ENCODE data around the gene AKAP8. TPM values are rescaled to one million over a fixed set of nuclear protein-coding genes. Genes with fewer than 3 reads are reported as not detected.

AKAP8 gene
- total RNA-seq, 4 donors from 2014 or later = 17.4 to 32.4 (median 21.7) TPM

DNA sequence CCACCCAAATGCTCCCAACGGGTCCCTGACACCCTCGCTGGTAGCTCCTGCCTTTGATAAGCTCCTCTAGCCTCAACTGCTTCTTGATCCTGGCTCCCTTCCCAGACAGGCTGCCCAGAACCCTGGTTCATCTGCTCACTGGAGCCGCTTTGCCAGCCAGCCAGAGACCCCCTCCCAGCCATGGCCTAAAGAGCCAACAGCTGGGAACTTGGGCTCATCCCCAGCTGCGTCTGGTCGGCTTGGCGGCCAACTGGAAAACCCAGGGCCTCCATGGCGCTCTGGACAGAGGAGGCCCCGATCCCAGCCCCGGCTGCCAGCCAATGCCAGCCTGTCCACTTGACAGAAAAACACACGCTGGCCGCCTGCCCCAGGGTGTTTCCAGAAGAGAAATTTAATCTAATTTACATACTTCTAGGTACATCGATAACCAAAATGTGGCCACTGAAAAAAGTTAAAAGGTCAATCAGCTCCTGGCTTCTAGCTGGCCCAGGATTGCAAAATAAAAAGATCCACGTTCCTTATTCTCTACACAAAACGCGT, 42.2 kb upstream of the AKAP8 start:
- Histone ChIP-seq H3K36me3 (peaks cover 38 to 58% (median 39%) of the 10 kb centered on the region in 3 donors), H3K4me3 (no peak overlapping the region), H3K9me3 (no peaks in the 10 kb centered on the region), H3K4me1 (peaks cover 17 to 47% (median 25%) of the 10 kb centered on the region in 3 donors), H3K27ac (peak overlapping the region in 3 of 4 donors; percentile 45 to 77 (median 70)), H3K27me3 (no peaks in the 10 kb centered on the region)
- no peak for DNase-seq
- no peak for TF ChIP-seq POLR2A (IDR thresholded peaks at IDR 0.05)
- TF ChIP-seq, protein P1, sequence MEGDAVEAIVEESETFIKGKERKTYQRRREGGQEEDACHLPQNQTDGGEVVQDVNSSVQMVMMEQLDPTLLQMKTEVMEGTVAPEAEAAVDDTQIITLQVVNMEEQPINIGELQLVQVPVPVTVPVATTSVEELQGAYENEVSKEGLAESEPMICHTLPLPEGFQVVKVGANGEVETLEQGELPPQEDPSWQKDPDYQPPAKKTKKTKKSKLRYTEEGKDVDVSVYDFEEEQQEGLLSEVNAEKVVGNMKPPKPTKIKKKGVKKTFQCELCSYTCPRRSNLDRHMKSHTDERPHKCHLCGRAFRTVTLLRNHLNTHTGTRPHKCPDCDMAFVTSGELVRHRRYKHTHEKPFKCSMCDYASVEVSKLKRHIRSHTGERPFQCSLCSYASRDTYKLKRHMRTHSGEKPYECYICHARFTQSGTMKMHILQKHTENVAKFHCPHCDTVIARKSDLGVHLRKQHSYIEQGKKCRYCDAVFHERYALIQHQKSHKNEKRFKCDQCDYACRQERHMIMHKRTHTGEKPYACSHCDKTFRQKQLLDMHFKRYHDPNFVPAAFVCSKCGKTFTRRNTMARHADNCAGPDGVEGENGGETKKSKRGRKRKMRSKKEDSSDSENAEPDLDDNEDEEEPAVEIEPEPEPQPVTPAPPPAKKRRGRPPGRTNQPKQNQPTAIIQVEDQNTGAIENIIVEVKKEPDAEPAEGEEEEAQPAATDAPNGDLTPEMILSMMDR (IDR thresholded peaks at IDR 0.05) = no peak
- intact Hi-C loops (cut with DNase I) = no loop called here
- WGBS, 2 donors = 61 to 70% methylated on average over 8 to 14 of the region's 15 CpGs

DNA sequence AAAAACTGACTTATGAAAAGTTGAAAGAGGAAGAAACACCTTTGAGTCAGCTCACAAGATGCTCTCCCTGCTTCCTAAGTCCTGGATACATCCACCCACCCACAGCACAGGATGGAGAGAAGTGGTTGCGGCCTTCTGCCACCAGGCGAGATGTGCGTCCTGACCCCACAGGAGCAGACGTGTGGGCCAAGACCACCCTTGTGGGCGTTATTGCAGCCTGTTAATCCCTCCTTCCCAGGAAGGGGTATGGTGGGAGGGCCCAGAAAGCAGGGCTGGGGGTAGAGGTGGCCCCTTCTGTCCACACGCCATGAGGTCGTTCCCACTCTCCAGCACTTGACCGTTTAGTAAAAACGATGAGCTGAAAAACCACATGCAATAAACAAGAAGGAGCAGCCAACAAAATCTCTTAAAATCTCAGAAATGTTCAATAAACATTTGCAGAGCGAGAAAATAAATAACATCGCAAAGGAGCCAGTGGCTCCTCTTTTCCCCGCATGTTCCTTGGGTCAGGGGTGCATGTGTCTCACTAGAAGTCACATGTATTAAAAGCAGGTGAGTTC, 41.6 kb upstream of the AKAP8 start:
- no peaks in the 10 kb centered on the region for H3K27me3 ChIP-seq
- TF ChIP-seq, protein P1 (IDR thresholded peaks at IDR 0.05) = no peak
- no peak for TF ChIP-seq POLR2A (IDR thresholded peaks at IDR 0.05)
- WGBS, 2 donors = 82 to 83% methylated on average over 12 of the region's 12 CpGs
- H3K4me3 ChIP-seq = no peak overlapping the region
- peak overlapping the region in 3 of 4 donors; percentile 45 to 70 (median 54) for H3K27ac ChIP-seq
- intact Hi-C loops (cut with DNase I) = no loop called here
- peaks cover 22 to 53% (median 31%) of the 10 kb centered on the region in 3 donors for H3K4me1 ChIP-seq
- H3K36me3 ChIP-seq = peaks cover 34 to 54% (median 35%) of the 10 kb centered on the region in 3 donors
- no peaks in the 10 kb centered on the region for H3K9me3 ChIP-seq
- DNase-seq = no peak

DNA sequence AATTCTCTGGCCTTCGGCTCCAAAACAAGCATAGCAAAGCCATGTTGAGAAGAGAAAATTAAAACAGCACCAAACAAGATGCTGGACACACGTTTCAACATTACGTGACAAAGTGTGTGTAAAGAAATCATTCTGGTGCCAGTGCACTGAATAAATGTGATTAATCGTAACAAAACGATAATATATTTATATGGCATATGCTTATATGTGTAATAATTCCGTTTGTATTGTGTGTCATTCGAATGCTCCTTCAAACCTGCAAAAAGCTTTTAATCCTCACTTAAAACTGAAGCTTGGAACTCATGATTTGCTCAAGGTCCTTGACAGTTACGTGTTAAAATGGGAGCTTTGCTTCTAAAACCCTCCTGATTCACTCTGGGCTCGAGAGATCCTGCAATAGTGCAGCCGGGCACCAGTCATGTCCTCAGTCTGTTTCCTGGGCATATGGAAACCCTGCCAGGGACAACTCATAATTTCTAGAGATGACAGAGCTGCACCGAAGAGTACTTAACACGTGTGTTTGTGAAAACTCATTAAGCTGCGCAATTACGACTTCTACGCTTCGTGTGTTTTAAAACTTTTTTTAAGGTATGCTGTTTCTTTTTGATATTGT, 39.9 kb upstream of the AKAP8 start:
- H3K9me3 ChIP-seq = no peaks in the 10 kb centered on the region
- H3K27ac ChIP-seq = peak overlapping the region in 3 of 4 donors; percentile 64 to 92 (median 69)
- peaks cover 20 to 51% (median 25%) of the 10 kb centered on the region in 3 donors for H3K36me3 ChIP-seq
- no peak for DNase-seq
- no peaks in the 10 kb centered on the region for H3K27me3 ChIP-seq
- 20 to 22% methylated on average over 15 of the region's 16 CpGs for WGBS, 2 donors
- no peak for TF ChIP-seq POLR2A (IDR thresholded peaks at IDR 0.05)
- TF ChIP-seq, protein P1 (IDR thresholded peaks at IDR 0.05) = peak in 1 of 6 experiments; percentile 4
- peaks cover 22 to 70% (median 39%) of the 10 kb centered on the region in 3 donors for H3K4me1 ChIP-seq
- intact Hi-C loops (cut with DNase I) = no loop called here
- H3K4me3 ChIP-seq = peak overlapping the region; percentile 18 to 90 (median 86)

DNA sequence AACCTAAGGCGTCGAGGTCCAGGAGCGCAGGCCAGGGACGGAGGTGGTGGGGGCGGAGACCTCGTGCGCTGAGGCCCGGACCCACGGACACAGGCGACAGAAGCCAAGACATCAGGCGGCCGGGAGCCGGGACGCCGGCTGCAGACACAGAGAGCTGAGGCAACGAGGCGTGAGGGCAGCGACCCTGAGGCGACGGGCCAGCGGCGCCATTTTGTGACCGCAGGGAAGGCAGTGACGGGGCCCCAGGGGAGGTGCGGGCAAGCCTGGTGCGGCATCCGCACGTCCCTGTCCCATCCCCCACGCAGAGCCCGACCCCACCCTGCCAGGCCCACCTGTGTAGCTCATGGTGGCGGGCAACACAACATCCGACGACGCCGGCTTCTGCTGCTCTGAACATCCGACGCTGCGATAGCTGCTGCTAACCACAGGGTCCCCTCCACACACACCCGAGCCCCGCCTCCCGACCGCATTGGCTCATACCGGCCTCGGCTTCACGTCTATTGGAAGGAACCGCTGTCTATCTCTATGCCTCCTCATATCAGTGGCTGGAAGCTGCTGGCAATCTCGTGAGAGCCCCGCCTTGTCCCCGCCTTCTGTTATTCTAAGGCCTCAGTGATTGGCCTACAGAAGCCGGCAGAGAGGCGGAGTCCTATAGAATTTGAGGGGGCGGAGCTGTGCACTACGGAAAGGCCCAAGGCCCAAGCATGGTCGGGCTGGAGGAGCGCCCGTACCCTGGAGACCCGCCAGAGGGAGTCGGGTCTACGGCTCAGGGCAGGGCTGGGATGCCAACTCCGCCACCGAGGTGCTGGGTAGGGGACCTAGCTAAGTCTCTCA, 39.2 kb upstream of the AKAP8 start, which contains the start of gene AKAP8L:
AKAP8L (minus strand) TSS at position 410 of the 834 bp plus-strand sequence; CDS start at position 345, 65 bp downstream.
- 0% methylated on average over 3 to 11 of the region's 61 CpGs for WGBS, 2 donors
- intact Hi-C loops (cut with DNase I) = no loop called here
- Histone ChIP-seq H3K9me3 (no peaks in the 10 kb centered on the region), H3K27ac (peak within 1 kb of the TSS; percentile 92 to 94 (median 92)), H3K36me3 (peaks cover 14 to 43% (median 18%) of the 10 kb centered on the region in 3 donors), H3K4me3 (peak within 1 kb of the TSS; percentile 83 to 97 (median 89)), H3K27me3 (no peaks in the 10 kb centered on the region), H3K4me1 (peaks cover 22 to 77% (median 40%) of the 10 kb centered on the region in 3 donors)
- peak in 2 of 4 donors; percentile 89 to 91 for TF ChIP-seq POLR2A (IDR thresholded peaks at IDR 0.05)
- TF ChIP-seq, protein P1 (IDR thresholded peaks at IDR 0.05) = peak; percentile 48 to 83 (median 74)
- peak; percentile 99 for DNase-seq

Measured in esophagus squamous epithelium (tissue), 5 donors.